Liver (tissue), 3 donors: ENCODE measurements around the gene CCDC120.

Experiments
- EGR1 ChIP-seq, 2 donors: IDR thresholded peaks; 2 replicates each; pipeline ENCODE4 v1.6.1; 2016 to 2018; ENCODE audit warnings: antibody characterized with exemption in 2 of 2, low read depth in 2 of 2
- RXRA ChIP-seq, 2 donors: IDR thresholded peaks; 2 replicates each; pipeline ENCODE4 v1.6.1; 2017 to 2018; ENCODE audit warnings: antibody characterized with exemption in 2 of 2, mild to moderate bottlenecking in 1 of 2
- TF ChIP-seq, protein P1 (sequence below): fragments of 150-350 bp; IDR thresholded peaks from 2 replicates; pipeline ENCODE4 v1.5.1; 2017; ENCODE audit warnings: improper control_type of control experiment, low read depth, low read length; ENCODE audit not compliant: missing input control
- donor health status: healthy.
- donor health status: healthy.

- TF ChIP-seq, protein P1, sequence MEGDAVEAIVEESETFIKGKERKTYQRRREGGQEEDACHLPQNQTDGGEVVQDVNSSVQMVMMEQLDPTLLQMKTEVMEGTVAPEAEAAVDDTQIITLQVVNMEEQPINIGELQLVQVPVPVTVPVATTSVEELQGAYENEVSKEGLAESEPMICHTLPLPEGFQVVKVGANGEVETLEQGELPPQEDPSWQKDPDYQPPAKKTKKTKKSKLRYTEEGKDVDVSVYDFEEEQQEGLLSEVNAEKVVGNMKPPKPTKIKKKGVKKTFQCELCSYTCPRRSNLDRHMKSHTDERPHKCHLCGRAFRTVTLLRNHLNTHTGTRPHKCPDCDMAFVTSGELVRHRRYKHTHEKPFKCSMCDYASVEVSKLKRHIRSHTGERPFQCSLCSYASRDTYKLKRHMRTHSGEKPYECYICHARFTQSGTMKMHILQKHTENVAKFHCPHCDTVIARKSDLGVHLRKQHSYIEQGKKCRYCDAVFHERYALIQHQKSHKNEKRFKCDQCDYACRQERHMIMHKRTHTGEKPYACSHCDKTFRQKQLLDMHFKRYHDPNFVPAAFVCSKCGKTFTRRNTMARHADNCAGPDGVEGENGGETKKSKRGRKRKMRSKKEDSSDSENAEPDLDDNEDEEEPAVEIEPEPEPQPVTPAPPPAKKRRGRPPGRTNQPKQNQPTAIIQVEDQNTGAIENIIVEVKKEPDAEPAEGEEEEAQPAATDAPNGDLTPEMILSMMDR = no peak
- TF ChIP-seq RXRA (IDR thresholded peaks at IDR 0.05) (no peak), EGR1 (IDR thresholded peaks at IDR 0.05; ENCODE audit: low read depth in 2 of 2) (no peak)
Observed at GRCh38 chrX:49103637-49104036, 44.8 kb downstream of the CCDC120 start.
